RPMI7951 (cell line): ENCODE data around the gene UPK1B. TPM values are rescaled to one million over a fixed set of nuclear protein-coding genes. Genes with fewer than 3 reads are reported as not detected.

ENCODE experiments used
- total RNA-seq: library from RNA; depleted of rRNA; stranded (reverse); fragments of >200 nt; shearing (Covaris generic); gene quantifications from 2 replicates; pipeline ENCODE4 v1.2.3, GENCODE V29; 2014; rRNA removed

UPK1B gene
- total RNA-seq, 1 experiment from 2014 or later = not detected

Other genes starting within 250 kb of the UPK1B start
- gene IGSF11, start 138.8 kb upstream of the UPK1B start, total RNA-seq = 0.39 TPM in 1 of 2 replicates, not detected in the other
- not detected in 2 replicates for gene TEX55, start 27.4 kb upstream of the UPK1B start, total RNA-seq
- gene B4GALT4, start 67.3 kb downstream of the UPK1B start, total RNA-seq = 19.2 and 20.3 TPM in 2 replicates
- 4.2 and 4.7 TPM in 2 replicates for gene ARHGAP31, start 120.8 kb downstream of the UPK1B start, total RNA-seq